WTC11 (cell line): ENCODE results near the gene HOXA9.

Source experiments
- NFYB ChIP-seq: sonication (generic); formaldehyde crosslinking; conservative IDR thresholded peaks from 2 replicates; pipeline ENCODE4 v1.8.0; 2022; ENCODE audit warnings: low read depth, missing genetic modification reagents
- TF ChIP-seq, protein P1 (sequence below): sonication (generic); formaldehyde crosslinking; conservative IDR thresholded peaks from 2 replicates; pipeline ENCODE4 v1.8.1; 2023; ENCODE audit warnings: mild to moderate bottlenecking, low read depth, missing genetic modification reagents, moderate library complexity

GRCh38 chr7:27146491-27147198 is 18.7 kb downstream of the HOXA9 start:
- TF ChIP-seq, protein P1, sequence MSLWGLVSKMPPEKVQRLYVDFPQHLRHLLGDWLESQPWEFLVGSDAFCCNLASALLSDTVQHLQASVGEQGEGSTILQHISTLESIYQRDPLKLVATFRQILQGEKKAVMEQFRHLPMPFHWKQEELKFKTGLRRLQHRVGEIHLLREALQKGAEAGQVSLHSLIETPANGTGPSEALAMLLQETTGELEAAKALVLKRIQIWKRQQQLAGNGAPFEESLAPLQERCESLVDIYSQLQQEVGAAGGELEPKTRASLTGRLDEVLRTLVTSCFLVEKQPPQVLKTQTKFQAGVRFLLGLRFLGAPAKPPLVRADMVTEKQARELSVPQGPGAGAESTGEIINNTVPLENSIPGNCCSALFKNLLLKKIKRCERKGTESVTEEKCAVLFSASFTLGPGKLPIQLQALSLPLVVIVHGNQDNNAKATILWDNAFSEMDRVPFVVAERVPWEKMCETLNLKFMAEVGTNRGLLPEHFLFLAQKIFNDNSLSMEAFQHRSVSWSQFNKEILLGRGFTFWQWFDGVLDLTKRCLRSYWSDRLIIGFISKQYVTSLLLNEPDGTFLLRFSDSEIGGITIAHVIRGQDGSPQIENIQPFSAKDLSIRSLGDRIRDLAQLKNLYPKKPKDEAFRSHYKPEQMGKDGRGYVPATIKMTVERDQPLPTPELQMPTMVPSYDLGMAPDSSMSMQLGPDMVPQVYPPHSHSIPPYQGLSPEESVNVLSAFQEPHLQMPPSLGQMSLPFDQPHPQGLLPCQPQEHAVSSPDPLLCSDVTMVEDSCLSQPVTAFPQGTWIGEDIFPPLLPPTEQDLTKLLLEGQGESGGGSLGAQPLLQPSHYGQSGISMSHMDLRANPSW (CRISPR knock-in tag) = no peak
- no peak for TF ChIP-seq NFYB (CRISPR knock-in tag)
